Testis (tissue), 3 donors: Measurements from ENCODE around the gene FAM174A. TPM values are rescaled to one million over a fixed set of nuclear protein-coding genes. Genes with fewer than 3 reads are reported as not detected.
A peak's percentile ranks its signal among the peaks of the same experiment; 100 is the strongest.

Experiments
- DNase-seq: peaks from one replicate; pipeline ENCODE4 v3.0.0-alpha.2; 2019
- H3K27ac ChIP-seq, 2 donors: fragments of 200-600 bp; sonication (generic); one replicate each; pipeline ENCODE4 v1.5.1; 2019
- H3K27me3 ChIP-seq: fragments of 200-600 bp; sonication (generic); one replicate; pipeline ENCODE4 v1.5.1; 2019
- H3K36me3 ChIP-seq: fragments of 200-600 bp; sonication (generic); one replicate; pipeline ENCODE4 v1.5.1; 2017; ENCODE audit warnings: low read depth; ENCODE audit errors: missing control alignments
- H3K4me1 ChIP-seq: fragments of 200-600 bp; sonication (generic); one replicate; pipeline ENCODE4 v1.5.1; 2019
- H3K4me3 ChIP-seq, 2 donors: fragments of 200-600 bp; sonication (generic); one replicate each; pipeline ENCODE4 v1.5.1; 2017 to 2019
- H3K9me3 ChIP-seq: fragments of 200-600 bp; sonication (generic); one replicate; pipeline ENCODE4 v1.5.1; 2017
- POLR2A ChIP-seq: fragments of 450-650 bp; IDR thresholded peaks from one replicate; pipeline ENCODE4 v1.6.1; 2017; ENCODE audit warnings: antibody characterized with exemption, mild to moderate bottlenecking, moderate library complexity
- WGBS, 2 donors: methylation state at CpG; one replicate each; pipeline ENCODE4 v1.1.5; 2018; 5-methylcytosine and 5-hydroxymethylcytosine counted together
- intact Hi-C: fragments of 100-400 bp; cut with DNase I; formaldehyde crosslinking; loops from one replicate; pipeline ENCODE4 v1.15.1; 2023; ENCODE audit warnings: low total_unique reads
- polyA plus RNA-seq: library from polyadenylated mRNA; stranded (reverse); fragments of 350-450 nt; fragmentation: Illumina TruSeq; extraction: RNeasy Lipid Tissue Mini Kit (QIAGEN cat#74804); gene quantifications from one replicate; pipeline ENCODE4 v1.2.3, GENCODE V29; 2014; ENCODE audit warnings: low read depth, low replicate concordance; ENCODE audit not compliant: insufficient read depth
- total RNA-seq, 2 donors: library from RNA; depleted of rRNA; stranded (reverse); fragments of >200 nt; gene quantifications; one replicate each; pipeline ENCODE4 v1.2.3, GENCODE V29; 2016
- TF ChIP-seq, protein P1 (sequence below), 3 experiments: fragments of 450-650 bp in 2 of 3; fragments of 200-600 bp in 1 of 3; sonication (generic) in 1 of 3; IDR thresholded peaks; one replicate each; pipeline ENCODE4 v1.5.1; 2016 to 2019; ENCODE audit warnings: antibody characterized with exemption in 3 of 3, mild to moderate bottlenecking in 2 of 3, moderate library complexity in 1 of 3

FAM174A gene
- total and polyA plus RNA-seq, 3 donors from 2014 or later: 62.1 to 82.0 (median 64.6) TPM

DNA sequence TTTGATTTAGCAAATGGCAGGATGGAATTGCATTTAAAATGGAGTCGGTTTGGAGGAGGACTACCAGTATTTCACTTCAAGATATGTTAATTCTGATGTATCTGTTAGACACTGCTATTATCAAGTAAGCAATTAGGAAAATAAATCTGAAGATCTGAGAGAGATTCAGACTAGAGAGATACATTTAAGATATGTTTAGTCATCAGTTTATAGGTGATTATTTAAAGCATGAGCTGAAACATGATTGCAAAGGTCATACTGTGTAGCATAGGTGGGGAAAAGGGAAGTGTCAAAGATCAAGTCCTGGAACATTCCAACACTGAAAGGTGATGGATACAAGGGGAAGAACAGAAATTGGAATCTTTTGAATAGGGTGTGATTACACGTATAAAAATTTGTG is 79.1 kb downstream of the FAM174A start:
- Histone ChIP-seq H3K27me3 (no peaks in the 10 kb centered on the region), H3K4me3 (no peak overlapping the region), H3K27ac (no peak overlapping the region), H3K9me3 (no peaks in the 10 kb centered on the region), H3K4me1 (no peaks in the 10 kb centered on the region), H3K36me3 (no peaks in the 10 kb centered on the region)
- intact Hi-C loops: no loop called here
- no peak for TF ChIP-seq POLR2A
- TF ChIP-seq, protein P1, sequence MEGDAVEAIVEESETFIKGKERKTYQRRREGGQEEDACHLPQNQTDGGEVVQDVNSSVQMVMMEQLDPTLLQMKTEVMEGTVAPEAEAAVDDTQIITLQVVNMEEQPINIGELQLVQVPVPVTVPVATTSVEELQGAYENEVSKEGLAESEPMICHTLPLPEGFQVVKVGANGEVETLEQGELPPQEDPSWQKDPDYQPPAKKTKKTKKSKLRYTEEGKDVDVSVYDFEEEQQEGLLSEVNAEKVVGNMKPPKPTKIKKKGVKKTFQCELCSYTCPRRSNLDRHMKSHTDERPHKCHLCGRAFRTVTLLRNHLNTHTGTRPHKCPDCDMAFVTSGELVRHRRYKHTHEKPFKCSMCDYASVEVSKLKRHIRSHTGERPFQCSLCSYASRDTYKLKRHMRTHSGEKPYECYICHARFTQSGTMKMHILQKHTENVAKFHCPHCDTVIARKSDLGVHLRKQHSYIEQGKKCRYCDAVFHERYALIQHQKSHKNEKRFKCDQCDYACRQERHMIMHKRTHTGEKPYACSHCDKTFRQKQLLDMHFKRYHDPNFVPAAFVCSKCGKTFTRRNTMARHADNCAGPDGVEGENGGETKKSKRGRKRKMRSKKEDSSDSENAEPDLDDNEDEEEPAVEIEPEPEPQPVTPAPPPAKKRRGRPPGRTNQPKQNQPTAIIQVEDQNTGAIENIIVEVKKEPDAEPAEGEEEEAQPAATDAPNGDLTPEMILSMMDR (IDR thresholded peaks at IDR 0.05): no peak
- DNase-seq: no peak
- WGBS, 2 donors: 79 to 85% methylated on average over 2 of the region's 2 CpGs

DNA sequence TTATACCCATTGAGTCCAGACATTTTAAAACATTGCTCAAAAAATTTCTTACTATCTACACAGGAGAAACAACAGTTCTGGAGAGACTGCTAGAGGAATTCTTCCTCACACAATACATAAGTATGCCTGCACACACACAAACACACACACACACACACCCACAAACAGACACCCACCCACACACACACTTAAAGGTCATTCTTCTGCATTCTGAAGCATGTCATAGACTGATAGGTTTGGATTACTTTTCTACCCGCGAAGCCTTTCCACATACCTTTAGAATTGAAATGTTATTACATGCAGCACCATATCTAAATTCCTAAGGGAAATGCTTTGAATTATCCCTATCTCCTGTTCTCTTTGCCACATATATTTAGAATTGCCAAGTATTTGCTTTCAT is 80.2 kb downstream of the FAM174A start:
- WGBS, 2 donors: 42 to 54% methylated on average over 2 of the region's 2 CpGs
- no peak for DNase-seq
- intact Hi-C loops: no loop called here
- no peaks in the 10 kb centered on the region for H3K4me1 ChIP-seq
- no peaks in the 10 kb centered on the region for H3K36me3 ChIP-seq
- no peak overlapping the region for H3K27ac ChIP-seq
- H3K9me3 ChIP-seq: no peaks in the 10 kb centered on the region
- TF ChIP-seq, protein P1 (IDR thresholded peaks at IDR 0.05): no peak
- TF ChIP-seq POLR2A: no peak
- no peak overlapping the region for H3K4me3 ChIP-seq
- H3K27me3 ChIP-seq: no peaks in the 10 kb centered on the region

DNA sequence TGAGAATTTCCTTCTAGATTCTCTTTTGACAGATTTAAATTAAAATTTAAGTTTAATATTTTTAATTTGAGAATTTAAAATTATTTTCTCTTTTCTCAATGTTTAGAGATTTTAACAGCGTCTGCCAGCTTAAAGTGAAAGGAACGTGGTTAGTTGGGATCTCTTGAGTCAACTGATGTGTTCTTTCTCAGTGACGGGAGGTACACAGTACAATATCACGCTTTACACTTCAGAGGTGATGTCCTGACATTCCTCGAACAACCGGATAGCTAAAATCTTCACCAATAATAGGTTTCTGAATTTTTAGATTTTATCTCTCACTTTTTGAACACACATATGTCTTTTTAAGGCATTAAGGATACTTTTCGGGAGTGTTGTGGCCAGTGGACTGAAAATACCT is 81.1 kb downstream of the FAM174A start:
- no peaks in the 10 kb centered on the region for H3K36me3 ChIP-seq
- 63 to 80% methylated on average over 7 of the region's 7 CpGs for WGBS, 2 donors
- no peak overlapping the region for H3K4me3 ChIP-seq
- no peaks in the 10 kb centered on the region for H3K27me3 ChIP-seq
- H3K9me3 ChIP-seq: no peaks in the 10 kb centered on the region
- DNase-seq: no peak
- intact Hi-C loops: no loop called here
- TF ChIP-seq POLR2A: no peak
- TF ChIP-seq, protein P1 (IDR thresholded peaks at IDR 0.05): no peak
- H3K4me1 ChIP-seq: no peaks in the 10 kb centered on the region
- no peak overlapping the region for H3K27ac ChIP-seq

DNA sequence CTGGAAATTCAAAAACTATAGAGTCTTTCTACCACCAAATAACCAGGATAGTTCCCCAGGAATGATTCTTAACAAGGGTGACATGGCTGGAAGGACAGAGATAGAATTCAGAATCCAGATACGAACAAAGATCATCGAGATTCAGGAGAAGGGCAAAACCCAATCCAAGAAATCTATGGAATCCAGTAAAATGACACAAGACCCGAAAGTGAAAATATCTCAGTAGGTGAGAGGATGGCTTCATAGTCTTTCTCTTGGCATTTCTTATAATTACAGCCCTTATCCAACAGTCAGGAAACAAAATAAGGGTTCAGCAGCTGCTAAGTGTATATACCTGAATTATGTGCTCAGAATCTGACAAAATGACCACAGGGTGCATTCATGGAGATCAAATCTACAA is 81.8 kb downstream of the FAM174A start:
- 96 to 100% methylated on average over 3 of the region's 3 CpGs for WGBS, 2 donors
- no peak for DNase-seq
- H3K4me3 ChIP-seq: no peak overlapping the region
- no peak for TF ChIP-seq POLR2A
- TF ChIP-seq, protein P1 (IDR thresholded peaks at IDR 0.05): no peak
- no peak overlapping the region for H3K27ac ChIP-seq
- no peaks in the 10 kb centered on the region for H3K27me3 ChIP-seq
- H3K4me1 ChIP-seq: no peaks in the 10 kb centered on the region
- no peaks in the 10 kb centered on the region for H3K36me3 ChIP-seq
- H3K9me3 ChIP-seq: no peaks in the 10 kb centered on the region
- intact Hi-C loops: no loop called here

DNA sequence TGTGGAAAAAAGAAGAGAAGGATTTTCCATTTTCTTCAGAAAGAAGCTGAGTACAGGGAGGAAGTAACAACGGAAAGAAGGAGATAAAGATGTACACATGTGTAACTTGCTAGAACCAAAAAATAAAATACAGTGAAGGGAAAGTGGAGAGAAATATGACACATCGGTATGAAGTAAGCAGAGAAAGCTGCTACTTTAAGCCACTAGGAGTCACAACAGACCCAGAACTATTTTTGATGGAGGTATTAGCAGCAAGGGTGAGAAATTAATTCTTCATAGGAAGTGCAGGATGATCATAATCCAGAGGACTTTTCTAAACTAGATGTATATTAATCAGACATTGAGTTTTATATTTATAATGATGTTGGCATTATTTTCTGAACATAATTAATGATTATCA is 88.5 kb downstream of the FAM174A start:
- H3K9me3 ChIP-seq: no peaks in the 10 kb centered on the region
- H3K4me3 ChIP-seq: no peak overlapping the region

More for the DNA sequence above, 88.5 kb downstream of the FAM174A start:
- Histone ChIP-seq H3K4me1 (no peaks in the 10 kb centered on the region), H3K27me3 (no peaks in the 10 kb centered on the region), H3K36me3 (no peaks in the 10 kb centered on the region), H3K27ac (no peak overlapping the region)
- no peak for DNase-seq
- intact Hi-C loops: no loop called here
- WGBS, 2 donors: 11% methylated on average over 2 of the region's 2 CpGs
- TF ChIP-seq, protein P1 (IDR thresholded peaks at IDR 0.05): peak in 2 of 3 experiments; percentile 15 to 40
- no peak for TF ChIP-seq POLR2A
